ENCODE data around the gene AIFM3.

GRCh38 chr22:20944042-20944441 is 23.0 kb upstream of the AIFM3 start:
- TF ChIP-seq CTCF (IDR thresholded peaks at IDR 0.05), result no peak
- TF ChIP-seq POLR2A (IDR thresholded peaks at IDR 0.05), result no peak

Data from thyroid gland (tissue), 4 donors.